GM10266 (cell line): Measurements from ENCODE around the gene EPHA2.

ENCODE experiments used
- DNase-seq: peaks from one replicate; pipeline ENCODE4 v3.0.0; 2012; ENCODE audit errors: extremely low spot score
- TF ChIP-seq, protein P1 (sequence below): IDR thresholded peaks from 2 replicates; pipeline ENCODE4 v1.5.1; 2012; ENCODE audit warnings: mild to moderate bottlenecking, low read depth; ENCODE audit not compliant: control insufficient read depth, insufficient read depth; ENCODE audit errors: missing control alignments

Gene EPHA2

DNA sequence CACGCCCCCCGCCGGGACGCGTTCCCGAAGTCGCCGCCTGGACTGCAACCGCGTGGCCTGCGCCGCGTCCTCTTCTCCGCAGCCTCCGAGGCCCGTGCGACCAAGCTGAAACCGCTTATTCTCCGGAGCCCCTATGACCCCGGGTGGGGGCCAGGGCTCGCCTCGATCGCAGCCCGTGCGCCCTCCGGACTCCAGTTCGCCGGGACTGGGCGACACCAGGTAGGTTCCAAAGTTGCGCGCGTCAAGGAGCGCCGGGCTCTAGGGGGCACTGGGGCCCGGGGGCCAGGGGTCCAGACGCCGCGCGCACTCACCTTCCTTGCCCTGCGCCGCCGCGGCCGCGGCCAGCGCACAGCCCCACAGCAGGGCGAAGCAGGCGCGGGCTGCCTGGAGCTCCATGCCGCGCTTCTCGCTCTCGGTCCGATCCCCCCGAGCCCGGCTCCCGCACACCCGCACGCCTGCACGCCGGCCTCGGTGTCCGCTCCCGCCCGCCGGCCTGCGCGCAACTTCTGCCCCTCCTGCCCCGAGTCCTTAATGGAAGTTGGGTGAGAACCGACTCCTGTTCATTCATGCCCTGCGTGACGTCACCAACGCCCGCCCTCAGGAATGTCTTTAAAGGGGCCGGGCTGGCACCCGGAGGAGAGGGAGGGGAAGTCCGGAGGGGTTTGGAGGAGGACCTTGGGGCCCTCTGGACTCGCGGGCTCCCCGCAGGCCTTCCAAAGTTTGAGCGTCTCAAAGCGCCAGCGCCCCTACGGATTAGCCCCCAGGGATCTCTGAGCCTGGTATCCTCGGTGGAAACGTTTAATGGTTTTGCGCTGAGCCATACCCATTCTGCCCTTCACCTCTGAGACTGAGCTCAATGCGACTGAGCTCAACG lies at the start of gene EPHA2:
Gene EPHA2 (minus strand): TSS at position 533 of the 874 bp plus-strand sequence. CDS start 137 bp downstream, at position 396.
- TF ChIP-seq, protein P1, sequence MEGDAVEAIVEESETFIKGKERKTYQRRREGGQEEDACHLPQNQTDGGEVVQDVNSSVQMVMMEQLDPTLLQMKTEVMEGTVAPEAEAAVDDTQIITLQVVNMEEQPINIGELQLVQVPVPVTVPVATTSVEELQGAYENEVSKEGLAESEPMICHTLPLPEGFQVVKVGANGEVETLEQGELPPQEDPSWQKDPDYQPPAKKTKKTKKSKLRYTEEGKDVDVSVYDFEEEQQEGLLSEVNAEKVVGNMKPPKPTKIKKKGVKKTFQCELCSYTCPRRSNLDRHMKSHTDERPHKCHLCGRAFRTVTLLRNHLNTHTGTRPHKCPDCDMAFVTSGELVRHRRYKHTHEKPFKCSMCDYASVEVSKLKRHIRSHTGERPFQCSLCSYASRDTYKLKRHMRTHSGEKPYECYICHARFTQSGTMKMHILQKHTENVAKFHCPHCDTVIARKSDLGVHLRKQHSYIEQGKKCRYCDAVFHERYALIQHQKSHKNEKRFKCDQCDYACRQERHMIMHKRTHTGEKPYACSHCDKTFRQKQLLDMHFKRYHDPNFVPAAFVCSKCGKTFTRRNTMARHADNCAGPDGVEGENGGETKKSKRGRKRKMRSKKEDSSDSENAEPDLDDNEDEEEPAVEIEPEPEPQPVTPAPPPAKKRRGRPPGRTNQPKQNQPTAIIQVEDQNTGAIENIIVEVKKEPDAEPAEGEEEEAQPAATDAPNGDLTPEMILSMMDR: no peak

DNA sequence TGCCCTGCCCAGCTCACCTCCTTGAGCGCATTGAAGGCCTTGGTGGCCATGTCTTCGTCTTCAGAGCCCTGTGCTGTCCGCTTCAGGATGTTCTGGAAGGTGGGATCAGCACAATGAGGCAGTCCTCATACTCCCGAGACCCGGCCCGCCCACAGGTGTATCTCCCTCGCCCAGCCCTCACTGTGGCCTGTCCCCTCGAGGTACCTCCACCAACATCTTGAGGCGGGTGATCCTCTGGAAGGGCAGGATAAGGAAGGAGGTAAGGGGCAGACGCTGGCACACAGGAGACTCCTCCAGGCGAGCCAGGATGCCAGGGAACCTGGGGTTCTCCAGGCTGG lies 49.4 kb upstream of the EPHA2 start:
- no peak for DNase-seq
- TF ChIP-seq, protein P1: no peak

More for the DNA sequence above, at the start of gene EPHA2:
- no peak for DNase-seq

DNA sequence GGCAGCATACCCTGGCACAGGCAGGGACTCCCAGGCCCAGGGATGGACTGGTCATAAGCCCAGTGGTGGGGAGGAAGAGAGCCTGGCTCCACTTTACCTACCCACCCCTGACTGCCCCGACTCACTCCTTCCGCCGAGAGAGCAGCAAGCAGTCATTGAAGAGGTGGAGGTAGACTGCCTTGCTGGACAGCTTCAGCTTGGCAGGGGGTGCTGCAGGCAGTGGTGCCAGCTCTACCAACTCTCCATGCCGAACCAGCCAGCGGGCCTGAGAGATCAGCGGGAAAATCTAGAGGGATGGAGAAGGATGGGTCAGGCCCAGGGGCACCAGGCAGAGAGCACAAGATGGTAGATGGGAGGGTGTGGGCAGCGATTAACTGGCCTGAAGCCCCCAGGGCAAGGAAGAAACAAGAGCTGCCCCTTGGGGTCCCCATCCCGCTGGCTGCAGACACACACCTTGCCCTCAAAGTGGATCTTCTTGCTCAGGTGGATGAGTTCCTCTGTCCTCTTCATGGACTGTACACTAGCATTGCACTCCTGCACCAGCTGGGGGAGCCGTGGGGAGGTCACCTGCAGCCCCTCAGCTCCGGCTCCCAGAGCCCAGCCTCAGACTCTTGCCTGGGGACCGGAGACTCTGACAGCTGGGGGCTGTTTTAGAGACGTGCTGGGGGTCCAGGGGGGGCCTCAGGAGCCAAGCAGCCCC lies 48.9 kb upstream of the EPHA2 start:
- TF ChIP-seq, protein P1: peak; percentile 59
- peak; percentile 46 for DNase-seq

DNA sequence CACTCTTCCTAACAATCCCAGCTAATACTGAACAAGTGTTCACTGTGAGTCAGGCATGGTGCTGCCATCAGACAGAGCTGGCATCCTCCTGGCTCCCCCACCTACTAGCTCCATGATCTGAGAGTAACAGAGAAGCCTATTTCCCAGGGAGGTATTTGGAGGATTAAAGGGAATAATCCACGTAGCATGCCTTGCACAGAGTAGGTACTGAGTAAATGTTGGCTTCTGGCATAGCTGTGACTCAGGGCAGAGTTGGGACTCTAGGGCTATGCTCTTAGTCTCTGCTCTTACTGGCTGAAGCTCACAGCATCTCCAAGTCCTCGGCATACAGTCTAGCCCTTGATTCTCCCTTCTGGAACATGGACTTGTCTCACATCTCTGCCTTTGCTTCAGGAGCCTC lies 48.3 kb upstream of the EPHA2 start:
- DNase-seq: no peak
- TF ChIP-seq, protein P1: no peak

DNA sequence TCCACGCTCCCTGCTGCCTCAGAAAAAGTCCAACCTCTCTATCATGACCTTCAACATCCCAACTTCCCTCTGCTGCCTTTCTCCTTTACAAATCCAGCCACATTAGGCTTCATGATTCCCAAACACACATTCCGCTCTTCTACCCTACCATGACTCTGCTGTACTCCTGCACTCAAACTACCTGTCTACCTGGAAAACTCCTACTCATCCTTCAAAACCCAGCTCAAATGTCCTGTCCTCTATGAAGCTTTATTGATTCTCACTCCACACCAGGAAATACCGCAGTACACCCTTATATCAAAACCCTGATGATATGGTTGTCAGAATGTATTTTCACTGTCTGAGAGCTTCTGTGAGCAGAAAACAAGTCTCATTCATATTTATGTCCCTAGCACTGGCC lies 47.7 kb upstream of the EPHA2 start:
- TF ChIP-seq, protein P1: no peak
- no peak for DNase-seq

DNA sequence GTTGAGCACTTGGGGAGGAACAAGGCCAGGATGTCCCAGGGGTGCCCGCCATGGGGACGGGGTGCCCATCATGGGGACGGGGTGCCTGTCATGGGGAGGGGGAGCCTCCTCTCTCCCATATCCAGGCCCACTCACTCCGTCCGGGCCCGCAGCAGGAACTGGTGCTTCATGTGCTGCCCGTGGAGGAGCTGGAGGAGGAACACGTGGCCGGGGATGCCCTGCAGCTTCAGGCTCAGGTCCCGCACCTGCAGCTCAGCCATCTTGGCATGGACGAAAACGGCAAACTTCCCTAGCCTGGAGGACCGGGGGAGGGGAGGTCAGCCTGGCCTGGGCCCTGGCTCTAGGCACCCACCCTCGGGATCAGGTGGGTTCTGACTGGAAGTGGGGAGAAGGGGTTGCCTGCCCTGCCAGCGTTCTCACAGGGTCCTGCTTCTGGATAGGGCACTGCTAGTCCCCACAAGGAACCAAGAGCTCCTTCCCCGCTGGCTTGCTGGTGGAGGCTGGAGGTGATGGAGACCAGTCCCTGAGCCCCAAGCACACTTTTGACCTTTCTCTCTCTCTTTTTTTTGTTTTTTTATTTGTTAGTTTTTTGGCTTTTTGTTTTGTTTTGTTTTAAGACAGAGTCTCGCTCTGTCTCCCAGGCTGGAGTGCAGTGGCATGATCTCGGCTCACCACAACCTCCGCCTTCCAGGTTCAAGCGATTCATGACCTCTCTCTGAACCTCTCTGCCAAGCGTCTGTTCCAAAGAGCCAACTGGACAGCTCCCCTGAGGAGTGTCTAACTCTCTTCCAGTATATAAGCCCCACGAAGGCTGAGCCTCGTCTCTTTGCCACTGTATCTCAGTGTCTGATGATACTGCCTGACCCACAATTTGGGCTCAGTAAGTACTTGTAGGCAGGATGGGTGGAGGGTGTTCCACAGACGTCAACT lies 46.7 kb upstream of the EPHA2 start:
- no peak for DNase-seq
- TF ChIP-seq, protein P1: no peak
